ENCODE results near the gene ALDH1L1.

ALDH1L1 gene

DNA sequence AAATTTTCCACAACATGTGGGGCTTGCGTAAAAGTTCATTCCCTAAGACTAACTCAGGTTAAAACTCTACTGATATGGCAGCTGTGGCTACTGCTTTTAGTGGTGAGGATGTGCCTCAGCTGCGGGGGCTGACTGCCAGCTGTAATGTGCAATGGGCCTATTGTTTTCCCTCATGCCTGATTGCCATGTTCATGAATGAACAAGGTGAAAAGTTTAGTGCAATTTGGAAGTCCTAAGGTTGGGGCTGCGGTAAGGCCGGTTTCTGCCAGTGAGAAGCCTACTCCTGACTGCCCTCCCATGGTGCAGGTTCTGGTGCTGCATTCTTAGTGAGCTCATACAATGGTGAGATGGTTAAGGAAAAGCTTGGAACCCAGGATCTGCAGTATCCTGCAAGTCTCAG is 10.9 kb upstream of the ALDH1L1 start:
- no peak for DNase-seq

DNA sequence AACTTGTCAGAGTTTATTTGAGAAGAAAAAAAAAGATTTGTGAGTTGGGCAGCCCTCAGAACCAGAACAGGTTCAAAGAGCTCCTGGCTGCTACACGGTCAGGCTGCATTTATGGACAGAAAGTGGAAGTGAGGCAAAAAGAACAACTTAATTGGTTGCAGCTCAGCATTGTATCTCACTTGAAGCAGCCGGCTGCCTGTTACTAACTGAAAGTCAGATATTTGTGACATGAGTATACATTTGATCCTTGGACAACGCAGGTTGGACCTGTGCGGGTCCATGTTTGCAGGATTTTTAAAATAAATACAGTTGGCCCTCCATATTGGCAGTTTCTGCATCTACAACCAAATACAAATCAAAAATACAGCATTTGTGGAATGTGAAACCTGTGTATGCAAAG is 7.5 kb upstream of the ALDH1L1 start:
- no peak for DNase-seq

DNA sequence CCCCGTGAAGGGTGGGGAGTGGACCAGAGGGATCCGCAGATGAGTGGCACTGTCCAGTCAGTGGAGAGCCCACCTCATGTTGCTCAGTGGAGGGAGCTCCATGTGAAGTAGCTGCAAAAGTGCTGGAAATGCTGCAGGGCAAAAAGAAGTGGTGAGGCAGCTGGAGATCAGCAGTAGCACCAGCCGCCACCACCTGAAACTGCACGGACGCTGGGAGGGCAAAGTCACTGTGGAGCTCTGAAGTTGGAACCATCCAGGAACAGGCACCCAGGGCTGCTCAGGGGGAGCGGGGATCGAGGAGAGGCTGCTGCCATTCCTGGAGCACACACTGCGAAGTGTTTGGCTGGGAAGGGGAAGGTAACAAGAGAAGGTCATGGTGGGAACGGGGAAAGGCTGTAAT is 6.4 kb upstream of the ALDH1L1 start:
- DNase-seq = no peak

DNA sequence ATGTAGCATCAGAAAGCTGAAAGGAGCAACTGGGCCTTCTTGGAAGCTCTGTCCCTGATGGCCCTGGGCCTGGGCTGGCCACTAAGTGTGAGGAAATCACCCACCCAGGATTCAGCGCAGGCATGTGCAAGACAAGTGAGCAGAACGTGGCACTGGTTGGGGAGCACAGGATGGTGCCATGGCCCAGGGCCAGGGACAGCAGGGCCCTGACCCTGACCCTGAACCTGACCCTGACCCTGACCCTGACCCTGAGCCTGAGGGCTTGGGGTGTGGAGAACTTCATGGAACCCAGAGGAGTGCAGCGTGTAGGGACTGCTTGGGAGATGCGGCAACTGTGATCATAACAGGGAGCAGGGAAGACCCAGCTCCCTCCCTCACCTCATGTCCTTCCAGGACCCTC is 5.9 kb upstream of the ALDH1L1 start:
- DNase-seq = no peak

DNA sequence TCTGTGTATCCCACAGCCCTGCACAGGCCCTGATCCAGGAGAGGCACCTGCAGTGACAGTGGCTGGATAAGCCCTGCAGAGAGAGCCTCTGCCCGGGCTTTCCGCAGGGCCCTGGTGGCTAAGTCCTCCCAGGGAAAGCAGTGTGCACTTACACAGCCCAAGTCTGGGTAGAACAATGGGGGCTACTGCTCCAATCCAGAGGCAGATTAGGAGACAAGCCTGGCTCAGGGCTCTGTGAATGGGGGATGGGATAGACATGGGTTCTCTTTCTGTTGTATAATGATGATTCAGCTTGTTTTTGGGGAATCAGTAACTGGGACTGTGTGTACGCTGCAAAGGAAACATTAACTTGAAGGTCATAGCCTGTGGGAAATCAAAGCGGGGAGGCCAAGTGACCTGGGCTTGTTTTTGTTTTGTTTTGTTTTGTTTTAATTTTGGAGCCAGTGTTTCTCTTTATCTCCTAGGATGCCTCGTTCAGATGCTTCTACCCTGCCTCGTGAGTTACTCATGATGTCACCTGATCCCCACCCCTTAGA is 4.1 kb upstream of the ALDH1L1 start:
- DNase-seq = peak; percentile 23

DNA sequence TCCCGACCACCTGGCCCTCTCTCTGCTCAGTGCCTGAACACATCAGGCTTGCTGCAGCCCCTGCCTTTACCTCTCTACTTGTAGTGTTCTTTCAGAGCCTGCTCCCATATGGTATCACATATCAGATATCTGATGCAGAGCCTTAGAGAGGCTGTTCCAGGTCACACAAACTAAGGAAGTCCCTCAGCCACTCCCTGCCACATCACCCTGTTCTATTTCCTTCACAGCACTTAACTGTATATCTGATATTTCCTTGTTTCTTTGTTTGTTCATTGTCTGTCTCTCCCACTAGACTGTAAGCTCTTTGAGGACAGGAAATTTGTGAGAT is 976 bp upstream of the ALDH1L1 start:
- DNase-seq = no peak

DNA sequence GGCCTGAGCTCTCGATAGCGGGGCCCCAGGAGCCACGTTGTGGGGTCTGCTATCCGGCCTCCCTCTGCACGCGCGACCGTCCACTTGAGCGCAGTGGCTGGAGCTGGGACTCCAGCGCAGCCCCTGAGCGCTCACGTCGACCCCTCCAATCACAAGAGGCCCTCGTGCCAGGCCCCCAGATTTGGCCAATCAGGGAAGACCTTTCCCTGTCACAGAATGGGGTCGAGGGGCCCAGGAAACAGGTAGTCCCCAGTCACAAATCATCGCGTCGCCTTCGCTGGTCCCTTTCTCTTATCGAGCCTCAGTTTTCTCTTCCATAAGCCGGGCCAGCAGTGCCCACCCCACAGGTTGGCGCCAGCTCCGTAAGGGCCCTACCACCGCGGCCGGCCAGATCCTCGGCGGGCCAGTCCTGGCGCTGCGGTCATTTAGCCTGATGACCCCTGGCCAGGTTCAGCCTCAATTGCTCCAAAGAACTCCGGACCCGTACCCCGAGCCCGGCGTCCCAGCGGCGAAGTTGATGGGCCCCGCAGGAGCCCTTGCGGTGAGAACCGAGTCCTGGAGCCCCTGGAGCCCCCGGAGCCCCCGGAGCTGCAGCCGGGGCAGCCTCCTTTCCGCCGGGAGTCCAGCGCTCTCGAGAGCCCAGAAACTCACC is 435 bp downstream of the ALDH1L1 start:
- DNase-seq = peak; percentile 46

DNA sequence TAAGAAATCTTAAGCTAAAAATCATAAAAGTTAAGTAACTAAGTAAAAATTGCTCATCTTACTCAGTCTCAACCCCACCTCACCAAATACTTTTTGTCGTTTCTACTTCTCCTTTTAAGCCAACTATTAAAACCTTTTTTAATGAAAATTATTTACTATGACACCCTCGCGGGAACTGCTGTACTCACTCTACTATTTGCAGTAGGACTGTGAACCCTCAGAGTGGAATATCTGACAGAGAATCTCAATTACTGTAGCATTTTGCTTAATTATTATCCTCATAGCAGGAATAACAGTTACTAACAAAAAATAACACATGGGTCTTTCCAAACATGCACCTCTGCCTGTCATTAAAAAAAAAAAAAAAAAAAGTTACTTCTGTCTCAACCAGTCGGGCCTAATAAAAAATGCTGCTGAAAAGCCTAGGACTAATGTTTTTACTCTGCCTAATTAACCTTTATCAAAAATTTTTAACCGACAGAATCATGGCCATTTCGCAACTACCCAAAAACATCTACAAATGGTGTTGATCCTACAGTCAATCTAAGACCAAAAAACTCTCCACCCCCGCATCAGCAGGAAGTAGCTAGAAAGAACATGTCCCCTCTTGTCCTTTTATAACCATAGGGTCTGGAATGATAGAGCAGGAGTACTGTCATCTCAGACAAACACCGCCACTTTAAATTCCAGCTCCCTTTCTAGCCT is 10.2 kb downstream of the ALDH1L1 start:
- no peak for DNase-seq

DNA sequence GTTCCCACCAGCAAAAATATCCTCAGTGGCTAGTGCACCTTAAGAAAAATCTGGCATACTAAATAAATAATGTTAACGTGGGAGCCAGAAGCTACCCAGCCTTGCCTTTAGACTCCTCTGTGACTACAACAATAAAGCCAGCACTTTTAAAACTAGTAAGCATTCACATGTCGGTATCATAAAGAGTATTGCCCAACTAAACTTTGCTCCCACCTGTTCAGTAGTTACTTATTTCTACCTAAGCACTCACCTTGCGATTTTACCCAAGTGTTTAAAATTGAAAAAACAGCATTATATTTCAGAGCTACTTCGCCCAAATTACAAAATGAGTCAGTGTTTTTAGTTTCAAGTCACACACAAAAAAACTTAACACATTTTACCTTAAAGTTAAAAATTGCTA is 12.8 kb downstream of the ALDH1L1 start:
- DNase-seq = no peak

DNA sequence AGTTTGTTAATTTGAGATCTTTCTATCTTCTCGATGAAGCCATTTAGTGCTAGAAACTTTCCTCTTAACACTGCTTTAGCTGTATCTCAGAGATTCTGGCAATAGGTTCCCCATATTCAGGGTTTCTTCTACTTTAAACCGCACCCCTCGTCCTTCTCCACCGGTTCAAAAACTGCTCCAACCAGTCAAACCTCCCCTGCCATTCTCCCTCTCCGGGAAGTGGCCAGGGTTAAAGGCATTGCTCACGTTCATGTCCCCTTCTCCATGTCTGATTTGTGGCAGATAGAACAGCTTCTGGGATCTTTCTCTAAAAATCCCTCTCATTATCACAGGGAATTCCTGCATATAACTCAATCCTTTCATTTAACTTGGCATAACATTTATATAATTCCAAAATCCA is 14.4 kb downstream of the ALDH1L1 start:
- DNase-seq = no peak

DNA sequence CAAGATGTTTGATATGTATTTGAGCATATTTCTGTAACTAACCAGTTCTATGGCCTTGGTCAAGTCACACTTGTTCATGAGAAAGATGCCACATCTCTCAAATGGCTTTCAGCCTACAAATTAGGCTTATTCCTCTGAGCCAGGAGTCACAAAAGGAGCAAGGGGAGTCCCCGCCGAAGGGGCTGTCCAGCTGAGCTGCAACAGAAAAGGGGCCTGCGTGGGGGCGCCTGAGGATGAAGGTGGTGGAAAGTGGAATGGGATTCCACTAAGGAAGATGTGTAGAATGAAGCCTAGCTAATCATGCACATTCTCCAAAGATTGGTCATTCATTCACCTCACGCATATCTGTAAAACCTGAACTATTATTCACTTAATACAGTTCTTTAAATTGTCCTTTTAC is 19.1 kb downstream of the ALDH1L1 start:
- no peak for DNase-seq

DNA sequence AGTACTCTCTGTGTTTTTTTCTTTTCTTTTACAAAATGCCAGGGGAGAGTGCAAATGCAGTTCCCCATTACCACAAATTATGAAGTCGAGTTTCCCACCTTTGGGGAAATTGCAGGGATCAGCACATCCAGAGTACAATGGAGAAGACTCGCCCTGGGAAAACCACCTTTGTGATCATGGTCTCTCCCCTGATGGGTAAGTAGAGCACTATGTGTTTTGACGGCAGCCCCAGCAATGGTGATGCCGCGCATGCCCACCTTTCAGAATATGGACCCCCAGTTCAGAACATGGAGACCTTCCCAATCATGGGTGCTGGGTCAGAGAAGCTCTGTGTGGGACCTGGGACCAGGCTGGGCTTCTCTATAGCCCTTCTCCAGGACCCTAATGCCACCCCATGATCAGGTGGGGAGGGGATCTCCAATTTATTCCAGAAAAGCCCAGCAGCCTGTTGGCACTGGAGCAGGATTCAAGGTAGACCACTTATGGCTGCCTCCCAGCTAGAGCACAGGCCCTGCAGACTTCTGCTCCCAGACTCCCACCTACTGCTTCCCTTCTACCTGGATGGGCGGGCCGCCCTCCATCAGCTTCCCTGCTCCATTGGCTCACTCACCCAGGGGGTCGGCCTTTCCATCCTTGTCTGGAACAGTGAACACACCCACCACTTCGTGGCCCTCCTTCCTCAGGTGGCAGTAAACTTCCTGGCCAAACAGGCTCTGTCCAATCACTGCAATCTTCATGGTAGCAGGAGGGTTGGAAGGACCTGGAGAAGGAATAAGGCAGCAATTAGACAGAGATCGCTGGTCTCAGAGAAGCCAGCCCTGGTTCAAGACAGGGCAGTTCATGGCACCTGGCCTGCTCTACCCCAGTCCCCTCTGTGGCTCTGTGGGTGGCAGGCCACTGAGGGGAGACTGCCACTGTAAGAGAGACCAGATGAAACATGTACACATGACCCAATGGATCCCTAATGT is 19.9 kb downstream of the ALDH1L1 start:
- no peak for DNase-seq

DNA sequence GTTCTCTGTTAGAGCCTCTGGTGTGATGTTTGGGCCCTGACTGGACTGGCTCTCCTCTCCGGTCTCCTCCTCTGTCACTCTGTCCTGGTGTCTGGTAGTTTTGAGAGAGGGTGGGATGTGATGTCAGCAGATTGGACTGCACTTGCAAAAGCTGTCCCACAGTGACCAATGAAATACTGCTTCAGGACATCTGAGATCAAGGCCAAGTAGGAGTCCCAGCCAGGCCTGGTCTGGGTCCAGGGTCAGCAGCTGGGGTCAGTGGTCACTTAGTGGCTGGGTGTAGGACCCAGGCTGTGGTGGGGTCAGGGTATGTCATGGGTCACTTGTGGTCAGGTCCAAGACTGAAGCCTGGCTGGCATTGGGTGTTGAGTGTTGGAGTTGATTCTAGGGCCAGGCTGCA is 20.9 kb downstream of the ALDH1L1 start:
- no peak for DNase-seq

DNA sequence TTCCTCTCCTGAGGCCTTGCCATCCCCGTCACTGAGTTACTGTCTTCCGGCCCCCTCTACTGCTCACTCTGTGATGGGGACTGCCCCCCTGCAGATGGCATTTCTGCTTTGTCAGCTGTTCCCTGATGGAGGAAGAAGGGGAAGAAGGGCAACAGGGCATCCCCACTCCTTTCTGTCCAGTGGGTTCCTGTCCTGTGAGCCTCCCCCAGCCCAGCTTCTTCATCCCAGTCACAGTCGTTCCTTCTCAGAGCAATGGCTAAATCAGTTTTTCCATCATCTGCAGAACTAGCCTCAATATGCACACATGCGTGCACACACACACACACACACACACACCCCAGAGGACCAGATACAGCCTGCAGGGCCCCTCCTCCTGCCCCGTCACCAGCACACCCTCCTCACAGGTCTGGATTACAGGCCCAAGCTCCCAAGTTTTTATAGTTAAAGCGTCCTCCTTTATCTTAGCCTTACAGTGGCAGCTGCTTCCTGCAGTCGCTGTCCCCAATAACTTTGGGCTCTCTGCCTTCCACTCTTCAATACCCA is 21.4 kb downstream of the ALDH1L1 start:
- no peak for DNase-seq

DNA sequence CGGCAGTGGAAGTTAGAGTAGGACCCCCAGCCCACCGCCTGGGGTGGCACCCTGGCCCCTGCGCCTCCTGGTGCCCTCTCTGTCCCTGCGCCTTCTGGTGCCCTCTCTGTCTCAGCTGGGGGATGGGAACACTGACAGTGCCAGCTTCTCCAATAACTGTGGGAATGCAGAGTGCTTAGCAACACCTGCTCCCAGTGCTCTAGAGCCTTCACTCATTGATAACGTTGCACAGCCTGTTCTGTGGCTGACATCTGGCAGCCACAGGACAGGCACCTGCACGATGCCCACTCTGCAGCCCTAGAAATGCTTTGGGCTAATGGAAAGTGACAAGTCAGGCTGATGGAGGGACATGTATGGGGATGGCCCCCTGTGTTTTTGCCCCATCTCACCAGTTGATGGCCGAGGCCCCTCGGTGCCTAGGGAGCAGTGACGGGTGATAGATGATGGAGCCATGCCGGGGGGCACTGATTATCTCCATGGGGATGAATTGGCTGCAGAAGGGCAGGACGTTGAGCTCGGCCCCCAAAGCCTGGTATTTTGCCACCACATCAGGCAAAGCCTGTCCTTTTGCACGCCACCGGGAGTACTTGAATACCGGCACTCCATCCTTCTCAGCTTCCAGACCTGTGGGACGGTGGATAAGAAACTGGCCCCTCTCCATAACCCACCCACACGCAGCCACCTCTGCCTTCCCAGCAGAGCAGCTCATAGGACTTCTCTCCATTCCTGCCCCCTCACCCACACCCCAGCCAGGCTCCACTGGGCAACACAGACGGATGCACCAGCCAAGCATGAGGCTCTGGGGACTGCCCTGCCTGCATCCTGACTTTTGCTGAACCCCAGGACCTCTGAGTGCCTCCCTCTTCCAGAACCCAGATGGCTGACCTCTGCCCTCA is 22.1 kb downstream of the ALDH1L1 start:
- DNase-seq = no peak

DNA sequence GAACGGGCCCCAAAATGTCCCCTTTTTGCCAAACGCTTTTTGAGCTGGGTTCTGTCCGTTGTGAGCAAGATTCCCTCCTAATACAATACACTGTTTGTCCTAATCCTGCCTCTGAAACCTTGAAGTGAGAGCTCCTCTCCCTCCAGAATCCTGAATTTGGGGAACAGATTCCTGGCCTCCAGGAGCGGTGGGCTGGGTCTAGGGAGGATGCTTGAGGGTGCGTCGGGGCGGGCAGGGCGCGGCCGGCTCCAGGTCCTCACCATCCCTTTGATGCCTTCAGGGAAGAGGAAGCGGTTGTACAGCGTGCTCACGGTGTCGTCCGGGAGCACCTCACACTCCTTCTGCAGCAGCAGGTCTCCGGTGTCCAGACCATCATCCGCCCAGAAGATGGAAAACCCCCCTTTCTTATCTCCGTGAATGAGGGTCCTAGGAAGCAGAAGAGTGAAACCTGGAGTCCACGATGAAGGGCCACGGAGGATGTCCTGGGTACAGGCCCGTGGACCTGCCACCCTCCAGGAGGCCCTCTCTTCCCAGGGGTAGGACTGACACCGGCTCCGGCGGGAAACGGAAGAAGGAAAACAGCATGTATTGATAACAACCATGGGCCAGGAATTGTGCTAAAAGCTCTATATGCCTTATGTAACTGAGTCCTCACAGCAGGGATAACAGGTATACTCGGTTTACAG is 23.2 kb downstream of the ALDH1L1 start:
- DNase-seq = no peak

DNA sequence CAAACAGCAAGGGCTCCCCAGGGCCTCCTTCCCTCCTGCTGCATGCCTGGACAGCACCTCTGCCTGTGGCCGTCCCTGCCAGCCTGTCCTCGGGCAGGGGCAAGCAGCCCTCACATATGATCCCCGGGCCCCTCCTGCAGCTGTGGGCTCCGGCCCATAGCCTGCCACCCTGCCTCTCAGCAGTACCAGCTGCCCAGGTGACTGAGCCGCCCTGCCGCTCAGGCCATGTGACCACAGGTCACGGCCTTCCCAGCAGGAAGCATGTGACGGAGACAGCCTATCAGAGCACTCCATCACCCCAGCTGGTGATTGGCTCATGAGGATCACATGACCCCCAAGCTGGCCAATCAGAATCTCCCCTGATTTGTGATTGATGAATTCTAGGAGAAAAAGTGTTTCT is 23.9 kb downstream of the ALDH1L1 start:
- DNase-seq = peak; percentile 22

DNA sequence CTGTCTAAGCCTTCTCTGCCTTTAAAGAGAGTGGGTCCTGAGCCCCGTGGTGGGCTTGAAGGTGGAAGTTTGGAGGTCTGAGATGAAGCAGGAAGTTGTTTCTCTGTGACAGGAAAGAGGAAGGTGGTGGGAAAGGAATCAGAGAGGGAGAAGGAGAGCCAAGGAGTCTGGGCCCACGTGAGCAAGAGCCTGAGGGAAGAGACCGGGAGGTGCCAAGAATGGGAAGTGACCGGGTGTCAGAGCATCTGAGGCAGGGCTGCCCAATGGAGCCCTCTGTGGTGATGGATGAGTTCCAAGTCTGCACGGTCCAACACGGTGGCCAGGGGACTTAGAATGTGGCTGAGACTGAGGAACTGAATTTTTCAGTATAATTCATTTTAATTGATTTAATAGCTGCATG is 24.6 kb downstream of the ALDH1L1 start:
- no peak for DNase-seq

DNA sequence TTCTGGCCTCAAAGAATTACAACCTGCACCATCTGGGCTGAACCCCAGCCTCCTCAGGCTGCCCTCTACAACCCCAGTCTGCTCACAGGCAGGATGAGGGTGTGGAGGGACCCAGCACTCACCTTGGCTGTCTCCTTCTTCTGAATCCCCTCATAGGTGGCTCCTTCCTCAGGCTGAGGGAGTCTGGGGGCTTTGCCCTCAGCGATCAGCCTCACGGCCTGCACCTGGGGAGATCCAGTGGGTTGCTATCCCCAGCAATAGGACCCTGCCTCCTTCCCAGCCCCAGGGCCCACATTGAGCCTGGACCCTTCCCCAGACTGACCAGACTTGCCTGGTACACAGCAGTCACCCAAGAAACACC is 25.1 kb downstream of the ALDH1L1 start:
- DNase-seq = no peak

DNA sequence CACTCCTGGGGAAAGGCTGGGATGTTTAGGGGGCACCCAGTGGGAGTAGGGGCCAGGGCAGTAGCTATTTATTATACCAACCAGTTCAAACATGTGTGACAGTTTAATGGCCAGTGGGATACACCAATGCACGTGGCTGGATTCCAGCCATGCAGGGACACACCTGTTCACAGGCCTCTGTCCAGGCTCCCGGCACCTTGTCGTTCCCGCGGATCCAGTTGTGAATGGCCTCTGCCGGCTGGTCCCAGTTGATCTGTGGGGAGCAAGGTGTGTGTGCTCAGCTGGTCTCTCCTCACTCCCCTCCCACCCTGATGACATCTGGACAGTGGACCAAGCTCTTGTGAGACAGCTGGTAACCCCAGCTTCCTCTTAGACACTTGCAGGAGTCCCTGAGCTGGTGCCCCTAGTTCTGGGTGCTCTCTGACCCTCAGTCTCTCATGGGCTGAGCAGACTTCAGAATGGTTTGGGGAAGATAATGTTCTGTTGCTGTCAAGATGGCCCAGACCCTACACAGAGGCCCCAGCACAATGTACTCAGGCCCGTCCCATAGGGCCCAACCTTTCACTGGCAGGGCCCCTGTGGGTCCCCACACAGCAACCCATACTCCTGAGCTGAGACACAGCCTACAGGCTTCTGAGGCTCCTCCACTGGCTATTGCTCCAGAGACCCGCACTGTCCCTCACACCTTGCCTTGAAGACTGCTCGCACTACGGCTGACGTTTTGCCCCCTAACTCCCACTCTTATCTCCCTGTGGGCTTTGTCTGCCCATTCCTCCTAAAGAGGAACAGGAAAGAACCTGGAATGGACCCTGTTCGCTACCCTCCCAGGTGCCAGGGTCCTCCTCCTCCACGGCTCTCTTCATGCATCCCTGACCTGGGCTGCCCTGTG is 25.8 kb downstream of the ALDH1L1 start:
- DNase-seq = no peak

Data from NCI-H82 (cell line).